DOHH2 (cell line): ENCODE data around the gene COL13A1.

Source experiments
- EZH2phosphoT487 ChIP-seq: fragments of 200-600 bp; sonication (generic); IDR thresholded peaks from 2 replicates; pipeline ENCODE4 v1.6.1; 2017; ENCODE audit warnings: borderline replicate concordance, mild to moderate bottlenecking, antibody characterized with exemption, low read length, moderate library complexity, mixed read lengths
- TF ChIP-seq, protein P1 (sequence below): fragments of 200-600 bp; sonication (generic); IDR thresholded peaks from one replicate; pipeline ENCODE4 v1.5.1; 2014; ENCODE audit warnings: antibody characterized with exemption, mild to moderate bottlenecking, low read depth, low read length; ENCODE audit not compliant: poor library complexity, severe bottlenecking

GRCh38 chr10:69774596-69774995, 27.1 kb upstream of the COL13A1 start:
- TF ChIP-seq, protein P1, sequence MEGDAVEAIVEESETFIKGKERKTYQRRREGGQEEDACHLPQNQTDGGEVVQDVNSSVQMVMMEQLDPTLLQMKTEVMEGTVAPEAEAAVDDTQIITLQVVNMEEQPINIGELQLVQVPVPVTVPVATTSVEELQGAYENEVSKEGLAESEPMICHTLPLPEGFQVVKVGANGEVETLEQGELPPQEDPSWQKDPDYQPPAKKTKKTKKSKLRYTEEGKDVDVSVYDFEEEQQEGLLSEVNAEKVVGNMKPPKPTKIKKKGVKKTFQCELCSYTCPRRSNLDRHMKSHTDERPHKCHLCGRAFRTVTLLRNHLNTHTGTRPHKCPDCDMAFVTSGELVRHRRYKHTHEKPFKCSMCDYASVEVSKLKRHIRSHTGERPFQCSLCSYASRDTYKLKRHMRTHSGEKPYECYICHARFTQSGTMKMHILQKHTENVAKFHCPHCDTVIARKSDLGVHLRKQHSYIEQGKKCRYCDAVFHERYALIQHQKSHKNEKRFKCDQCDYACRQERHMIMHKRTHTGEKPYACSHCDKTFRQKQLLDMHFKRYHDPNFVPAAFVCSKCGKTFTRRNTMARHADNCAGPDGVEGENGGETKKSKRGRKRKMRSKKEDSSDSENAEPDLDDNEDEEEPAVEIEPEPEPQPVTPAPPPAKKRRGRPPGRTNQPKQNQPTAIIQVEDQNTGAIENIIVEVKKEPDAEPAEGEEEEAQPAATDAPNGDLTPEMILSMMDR: peak; percentile 9
- no peak for TF ChIP-seq EZH2phosphoT487
